ENCODE results near the gene LGALS9.

LGALS9 gene

DNA sequence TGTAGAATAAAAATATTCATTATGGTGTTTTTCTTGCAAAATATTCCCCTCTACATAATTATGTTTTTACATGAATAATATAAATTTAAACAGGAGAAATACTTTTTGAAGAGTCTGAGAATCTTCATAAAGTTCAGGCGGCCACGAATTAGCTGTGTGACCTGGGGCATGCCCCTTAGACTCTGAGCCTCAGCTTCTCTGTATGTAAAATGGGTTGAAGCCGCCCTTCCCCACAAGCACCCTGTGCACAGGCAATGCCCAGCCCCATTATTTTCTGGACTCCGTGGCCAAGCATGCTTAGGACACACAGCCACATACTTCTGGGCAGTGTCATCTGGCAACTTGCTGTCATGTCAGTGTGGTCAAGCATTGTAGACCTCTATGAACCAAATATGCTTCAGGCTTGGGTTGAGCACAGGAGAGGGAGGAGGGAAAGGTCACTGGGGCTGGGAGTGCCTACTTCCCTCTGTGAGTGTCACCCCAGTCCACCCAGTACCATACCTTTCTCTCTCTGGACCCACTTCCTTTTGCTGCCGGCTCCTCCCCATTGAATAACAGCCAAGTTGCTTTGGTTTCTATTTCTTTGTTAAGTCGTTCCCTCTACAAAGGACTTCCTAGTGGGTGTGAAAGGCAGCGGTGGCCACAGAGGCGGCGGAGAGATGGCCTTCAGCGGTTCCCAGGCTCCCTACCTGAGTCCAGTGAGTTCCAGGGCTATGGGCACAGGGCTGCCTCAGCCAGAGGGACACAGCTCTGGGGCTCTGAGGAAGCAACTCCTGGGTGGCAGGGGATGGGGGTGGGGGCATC is at the start of gene LGALS9:
LGALS9 (plus strand) TSS at position 582 of the 804 bp plus-strand sequence; CDS start at position 660, 78 bp downstream.
- no peak for DNase-seq

DNA sequence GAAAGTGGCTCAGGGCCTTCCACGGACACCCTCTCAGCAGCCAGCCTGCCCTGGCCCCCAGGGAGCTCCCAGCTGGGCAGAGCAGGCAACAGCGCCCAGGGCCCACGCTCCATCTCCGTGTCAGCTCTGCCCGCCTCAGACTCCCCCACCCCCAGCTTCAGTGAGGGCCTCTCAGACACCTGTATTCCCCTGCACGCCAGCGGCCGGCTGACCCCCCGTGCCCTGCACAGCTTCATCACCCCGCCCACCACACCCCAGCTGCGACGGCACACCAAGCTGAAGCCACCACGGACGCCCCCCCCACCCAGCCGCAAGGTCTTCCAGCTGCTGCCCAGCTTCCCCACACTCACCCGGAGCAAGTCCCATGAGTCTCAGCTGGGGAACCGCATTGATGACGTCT is 48.3 kb upstream of the LGALS9 start:
- no peak for DNase-seq

DNA sequence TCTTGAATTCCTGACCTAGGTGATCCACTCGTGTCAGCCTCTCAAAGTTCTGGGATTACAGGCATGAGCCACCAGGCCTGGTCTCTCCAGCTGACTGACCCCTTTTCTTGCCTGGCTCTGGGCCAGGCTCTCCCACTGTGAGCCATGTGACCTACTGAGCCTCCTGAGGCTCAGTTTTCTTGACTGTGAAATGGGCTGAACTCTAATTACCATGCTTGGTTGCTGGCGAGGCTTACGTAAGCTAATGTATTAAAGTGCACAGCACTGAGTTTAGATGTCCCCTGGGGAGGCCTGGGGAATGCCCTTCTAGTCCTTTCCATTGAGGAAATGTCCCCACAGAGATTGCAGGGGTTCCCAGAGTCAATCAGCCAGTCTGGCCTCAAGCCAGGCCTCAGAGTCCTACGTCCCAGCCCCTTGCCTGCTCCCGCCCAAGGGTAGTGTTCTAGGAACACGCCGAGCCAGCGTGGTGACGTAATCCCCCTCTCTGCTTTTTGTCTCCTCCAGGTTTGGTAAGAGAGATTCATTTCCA is 45.8 kb upstream of the LGALS9 start:
- DNase-seq = no peak

DNA sequence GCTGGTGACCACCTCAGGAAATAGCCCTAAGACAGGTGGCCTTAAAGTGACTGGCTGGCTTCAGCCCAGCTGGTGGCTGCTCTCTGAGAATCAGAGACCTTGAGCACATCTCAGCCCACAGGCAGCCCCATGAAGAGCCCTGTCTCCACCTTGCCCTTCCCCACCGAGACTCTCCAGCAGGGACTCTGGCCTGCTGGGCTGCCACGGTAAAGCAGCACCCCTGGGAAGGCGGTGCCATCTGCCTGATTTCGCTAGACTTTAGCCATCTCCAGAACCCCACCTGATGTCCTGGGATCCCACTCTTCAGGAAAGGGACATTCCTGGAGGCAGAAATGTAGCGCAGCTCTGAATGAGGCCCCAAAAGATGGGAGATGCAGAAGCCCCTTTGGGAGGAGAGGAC is 45.2 kb upstream of the LGALS9 start:
- DNase-seq = no peak

DNA sequence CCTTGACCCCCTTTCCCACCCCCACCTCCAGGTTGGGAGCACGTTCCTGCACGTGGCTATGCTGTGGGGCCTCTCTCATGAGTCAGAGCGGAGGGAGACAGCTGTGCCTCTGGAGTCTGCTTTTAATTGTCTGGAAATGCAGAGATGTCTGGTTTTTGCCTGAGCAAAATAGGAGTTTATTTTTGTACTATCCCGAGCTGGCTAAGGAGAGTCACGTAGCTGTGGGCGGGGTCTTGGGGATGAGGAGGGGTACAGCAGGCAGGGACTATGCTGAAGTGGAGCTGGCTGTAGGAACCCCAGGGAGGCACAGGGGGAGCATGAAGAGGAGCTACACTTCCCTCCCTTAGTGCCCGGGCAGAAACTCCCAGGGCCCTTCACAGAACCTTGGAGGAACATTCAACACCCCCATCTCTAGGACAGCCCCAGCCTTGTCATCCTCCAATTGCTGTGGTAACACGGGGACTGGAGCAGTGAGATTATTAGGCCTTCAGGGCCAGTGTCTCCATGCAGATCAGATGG is 44.7 kb upstream of the LGALS9 start:
- no peak for DNase-seq

DNA sequence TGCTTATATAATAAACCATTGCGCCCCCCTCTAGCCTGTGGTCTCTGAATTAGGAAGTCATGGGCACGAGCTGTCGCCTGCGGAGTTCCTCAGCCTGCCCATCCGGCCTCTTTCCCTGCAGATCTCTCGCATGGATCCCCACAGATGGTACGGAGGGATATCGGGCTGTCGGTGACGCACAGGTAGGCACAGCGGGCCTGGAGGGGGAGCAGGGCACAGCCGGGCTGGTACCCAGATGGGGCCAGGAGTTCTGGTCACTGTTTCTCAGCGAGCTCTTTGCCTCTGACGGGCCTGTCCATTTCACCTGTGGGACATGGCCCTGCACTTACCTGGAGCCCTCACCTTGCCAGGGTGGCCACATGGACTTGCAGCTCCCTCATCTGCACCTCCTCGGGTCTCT is 42.6 kb upstream of the LGALS9 start:
- DNase-seq = no peak

DNA sequence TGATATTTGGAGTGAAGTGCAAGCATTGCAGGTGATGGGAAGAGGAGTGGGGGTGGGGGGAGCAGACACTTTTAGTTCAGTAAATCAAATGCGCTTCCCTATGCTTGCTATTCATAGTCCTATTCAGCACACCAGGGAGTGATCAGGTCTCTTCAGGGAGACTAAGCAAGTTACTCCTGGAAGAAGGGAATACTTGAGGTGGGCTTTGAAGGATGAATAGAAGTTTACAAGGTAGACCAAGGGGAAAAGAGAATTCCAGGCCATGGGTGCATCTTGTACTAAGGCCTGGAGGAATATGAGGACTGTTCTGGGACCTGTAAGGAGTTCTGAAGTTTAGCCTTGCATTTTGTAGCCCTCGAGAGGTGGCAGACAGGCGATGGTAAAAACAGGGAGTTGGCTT is 40.1 kb upstream of the LGALS9 start:
- DNase-seq = no peak

DNA sequence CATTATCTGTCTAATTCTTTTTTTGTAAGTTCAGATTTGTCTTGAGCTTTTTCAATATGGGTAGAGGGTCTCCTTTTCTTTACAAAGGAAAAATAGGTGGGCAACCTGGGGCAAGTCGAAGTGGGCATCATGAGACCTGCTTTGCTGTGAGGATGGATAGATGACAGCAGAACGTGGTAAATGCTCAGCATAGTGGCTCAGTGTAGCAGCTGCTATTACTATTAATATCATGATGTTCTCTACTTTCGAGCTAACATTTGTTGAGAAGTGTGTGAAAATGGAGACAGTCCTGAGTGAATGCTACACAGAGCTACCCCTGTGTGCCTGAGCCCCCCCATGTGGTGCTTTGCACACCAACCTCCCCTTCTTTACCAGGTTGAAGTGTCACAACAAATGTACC is 39.0 kb upstream of the LGALS9 start:
- no peak for DNase-seq

DNA sequence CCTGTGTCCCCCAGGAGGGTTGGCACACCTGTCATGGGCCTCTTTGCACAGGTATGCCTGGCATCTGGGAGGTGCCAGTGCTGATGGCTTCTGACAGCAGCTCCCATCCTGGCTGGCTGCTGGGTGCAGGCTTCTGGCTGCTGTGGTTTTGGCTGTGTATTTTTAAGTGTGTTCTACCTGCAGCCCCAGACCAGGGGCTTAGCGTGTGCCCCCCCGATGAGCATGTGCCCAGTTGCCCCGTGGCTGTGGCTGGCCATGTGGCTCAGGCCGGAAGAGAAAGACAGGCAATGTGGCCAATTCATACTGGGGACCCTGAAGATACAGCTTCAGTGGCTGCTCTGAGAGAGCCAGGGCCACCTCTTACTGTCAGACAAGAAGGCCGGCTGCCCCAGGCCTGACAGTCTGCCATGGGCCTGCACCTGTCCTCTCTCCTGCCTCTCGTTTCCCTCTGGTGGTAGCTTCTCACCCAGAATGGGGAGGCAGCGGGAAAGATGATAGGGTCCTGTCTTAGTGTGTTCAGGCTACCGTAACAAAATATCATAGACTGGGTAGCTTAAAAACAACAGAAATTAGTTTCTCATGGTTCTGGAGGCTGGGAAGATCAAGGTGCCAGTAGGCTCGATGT is 37.6 kb upstream of the LGALS9 start:
- no peak for DNase-seq

DNA sequence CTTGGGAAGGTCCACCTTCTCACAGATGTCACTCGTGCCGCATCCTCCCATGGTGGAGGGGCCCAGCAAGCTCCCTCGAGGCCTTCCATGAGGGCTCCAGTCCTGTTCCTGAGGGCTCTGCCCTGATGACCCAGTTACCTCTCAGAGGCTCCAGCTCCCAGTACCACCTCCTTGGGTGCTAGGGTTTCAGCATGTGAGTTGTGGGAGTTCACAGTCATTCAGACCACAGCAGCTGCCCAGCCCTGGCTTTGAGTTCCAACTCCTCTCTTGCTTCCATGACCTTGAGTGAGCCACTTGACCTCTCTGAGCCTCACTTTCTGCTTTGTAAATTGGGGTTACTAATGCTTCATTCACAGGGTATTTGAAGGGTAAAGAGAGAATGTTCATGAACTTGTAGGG is 37.1 kb upstream of the LGALS9 start:
- DNase-seq = no peak

DNA sequence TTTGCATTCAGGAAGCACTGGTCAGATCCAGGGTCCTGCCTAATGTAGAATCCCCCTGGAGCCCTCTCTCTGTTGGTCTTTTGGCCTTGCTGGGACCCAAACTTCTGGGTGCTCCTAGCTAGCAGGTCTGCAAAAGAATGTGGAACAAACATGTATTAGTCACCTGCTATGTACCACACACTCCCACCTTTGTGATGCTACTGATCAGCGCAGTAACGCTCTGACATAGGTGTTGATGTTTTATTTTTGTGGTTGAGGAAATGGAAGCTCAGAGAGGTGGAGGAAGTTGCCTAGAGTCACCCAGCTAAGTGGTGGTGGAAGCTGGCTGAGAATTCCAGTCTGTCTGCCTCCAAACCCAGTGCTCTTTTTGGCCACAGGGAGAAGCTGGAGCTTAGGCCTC is 35.8 kb upstream of the LGALS9 start:
- no peak for DNase-seq

DNA sequence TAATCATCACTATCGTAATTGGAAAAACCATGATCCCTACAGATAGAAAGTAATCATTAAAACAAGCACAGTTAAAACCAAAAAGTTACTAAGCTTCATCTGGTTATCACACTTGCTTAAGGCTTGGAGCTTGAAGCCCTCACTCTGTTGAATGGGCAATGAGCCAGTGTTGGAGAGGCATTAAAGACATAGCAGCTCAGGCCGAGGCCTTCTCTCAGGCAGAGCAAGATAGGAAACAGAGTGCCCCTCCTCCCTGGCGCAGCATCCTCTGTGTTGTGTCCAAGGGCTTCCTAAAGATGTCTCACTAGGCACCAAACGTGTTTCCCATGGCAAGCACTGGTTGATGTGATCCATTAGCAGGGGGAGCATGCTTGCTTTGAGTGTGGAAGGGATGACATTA is 34.9 kb upstream of the LGALS9 start:
- DNase-seq = no peak

DNA sequence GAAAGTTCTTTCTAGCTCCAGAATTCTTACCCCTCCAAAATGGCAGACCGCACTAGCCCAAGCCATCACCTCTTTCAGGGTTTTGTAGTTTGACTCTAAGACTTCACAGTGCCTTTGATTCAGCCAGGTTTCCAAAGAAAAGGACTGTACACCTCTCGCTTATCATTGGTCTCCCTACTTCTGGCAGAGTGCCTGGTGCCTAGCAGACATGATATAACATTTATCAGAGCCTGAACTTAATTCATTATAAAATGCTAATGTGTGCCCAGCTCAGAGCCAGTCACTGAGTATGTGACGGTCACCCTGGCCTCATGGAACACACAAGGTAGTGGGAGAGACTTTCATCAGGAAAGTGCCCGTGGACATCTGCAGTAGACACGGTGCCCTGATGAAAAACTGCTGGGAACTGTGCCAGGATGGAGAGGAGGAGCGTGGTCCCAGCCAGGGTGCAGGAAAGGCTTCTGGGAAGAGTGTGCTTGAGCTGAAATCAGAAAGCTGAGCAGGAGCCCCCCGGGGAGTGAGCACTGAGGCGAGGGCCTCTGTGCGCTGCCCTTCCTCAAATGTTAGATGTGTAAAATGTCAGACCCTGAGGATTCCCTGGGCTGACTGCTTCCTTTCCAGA is 34.3 kb upstream of the LGALS9 start:
- DNase-seq = no peak

DNA sequence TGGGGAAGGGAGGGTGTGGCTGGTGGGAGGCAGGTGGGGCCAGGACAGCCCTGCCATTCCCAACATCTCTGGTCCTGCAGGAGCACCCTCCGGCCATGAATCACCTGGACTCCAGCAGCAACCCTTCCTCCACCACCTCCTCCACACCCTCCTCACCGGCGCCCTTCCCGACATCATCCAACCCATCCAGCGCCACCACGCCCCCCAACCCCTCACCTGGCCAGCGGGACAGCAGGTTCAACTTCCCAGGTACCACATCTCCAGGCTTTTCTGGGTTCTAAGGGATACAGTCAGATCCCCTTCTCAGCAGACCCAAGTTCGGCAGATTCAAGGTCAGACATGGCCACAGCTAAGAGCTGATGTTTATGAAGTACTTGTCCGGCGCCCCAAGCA is 33.8 kb upstream of the LGALS9 start:
- no peak for DNase-seq

DNA sequence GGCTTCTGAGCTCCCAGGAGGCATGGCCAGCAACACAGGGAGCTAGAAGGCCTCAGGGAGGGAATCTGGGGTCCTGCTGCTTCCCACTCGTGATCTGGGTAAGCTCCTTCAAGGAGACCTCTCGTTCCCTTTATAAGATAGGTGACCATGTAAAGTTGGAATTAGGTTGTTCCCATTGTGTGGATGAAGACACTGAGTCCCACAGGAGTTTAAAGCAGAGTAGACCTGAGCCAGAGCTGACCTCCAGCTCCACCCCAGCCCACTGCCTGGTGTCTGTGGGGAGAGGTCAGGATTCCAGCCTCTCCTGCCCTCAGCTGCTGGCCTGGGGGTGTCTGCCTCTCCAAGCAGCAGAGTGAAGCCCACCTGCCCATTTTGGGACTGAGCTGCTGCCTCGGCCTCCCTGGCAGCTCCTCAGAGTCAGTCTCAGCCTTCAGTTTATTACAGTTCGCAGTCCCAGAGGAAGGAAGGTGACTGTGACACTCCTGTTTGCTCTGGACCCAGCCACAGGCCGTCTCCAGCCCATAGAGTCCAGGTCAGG is 33.1 kb upstream of the LGALS9 start:
- no peak for DNase-seq

DNA sequence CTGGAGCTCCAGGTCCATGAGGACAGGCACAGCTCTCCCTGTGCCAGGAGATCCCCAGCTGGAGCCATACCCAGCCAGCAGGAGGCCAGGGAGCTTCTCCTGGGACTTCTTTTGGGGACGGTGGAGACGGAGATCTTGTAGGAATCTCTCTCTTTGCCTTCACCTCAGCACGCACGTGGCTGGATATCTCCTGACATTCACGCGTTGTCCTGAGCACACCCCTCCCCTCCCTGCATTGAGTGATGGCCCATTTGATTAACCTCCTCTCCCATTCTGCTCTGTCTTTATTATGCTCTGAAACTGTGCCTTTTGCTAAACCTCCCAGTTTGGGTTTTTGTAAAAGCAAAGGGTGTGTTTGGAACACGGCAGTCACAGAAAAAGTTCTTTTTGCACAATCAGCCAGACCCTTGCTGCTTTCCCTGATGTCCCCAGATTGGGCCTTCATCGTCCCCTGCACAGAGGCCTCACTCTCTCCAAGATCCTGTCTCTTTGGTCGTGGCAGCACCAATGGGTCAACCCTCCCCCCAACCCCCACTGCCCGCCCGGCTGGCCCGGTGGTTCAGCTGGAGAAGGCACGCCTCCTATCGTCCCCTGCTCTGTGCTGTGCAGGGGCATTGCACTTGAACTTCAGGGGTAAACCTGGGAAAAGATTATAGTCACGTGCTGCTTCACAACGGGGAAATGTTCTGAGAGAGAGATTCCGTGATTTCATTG is 32.5 kb upstream of the LGALS9 start:
- DNase-seq = no peak

DNA sequence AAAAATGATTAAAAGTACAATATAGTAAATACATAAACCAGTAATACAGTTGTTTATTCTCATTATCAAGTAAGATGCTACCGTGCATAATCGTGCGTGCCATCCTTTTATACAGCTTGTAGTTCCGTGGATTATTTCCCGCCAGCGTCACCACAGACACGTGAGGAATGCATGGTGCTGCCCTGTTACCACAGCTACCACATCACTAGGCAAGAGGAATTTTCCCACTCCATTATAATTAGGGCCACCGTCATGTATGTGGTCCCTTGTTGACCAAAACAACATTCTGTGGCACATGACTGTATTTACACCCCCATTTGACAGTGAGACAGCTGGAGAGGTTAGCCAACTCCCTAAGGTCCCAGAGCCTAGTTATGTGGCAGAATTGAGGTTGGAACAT is 30.5 kb upstream of the LGALS9 start:
- DNase-seq = no peak

DNA sequence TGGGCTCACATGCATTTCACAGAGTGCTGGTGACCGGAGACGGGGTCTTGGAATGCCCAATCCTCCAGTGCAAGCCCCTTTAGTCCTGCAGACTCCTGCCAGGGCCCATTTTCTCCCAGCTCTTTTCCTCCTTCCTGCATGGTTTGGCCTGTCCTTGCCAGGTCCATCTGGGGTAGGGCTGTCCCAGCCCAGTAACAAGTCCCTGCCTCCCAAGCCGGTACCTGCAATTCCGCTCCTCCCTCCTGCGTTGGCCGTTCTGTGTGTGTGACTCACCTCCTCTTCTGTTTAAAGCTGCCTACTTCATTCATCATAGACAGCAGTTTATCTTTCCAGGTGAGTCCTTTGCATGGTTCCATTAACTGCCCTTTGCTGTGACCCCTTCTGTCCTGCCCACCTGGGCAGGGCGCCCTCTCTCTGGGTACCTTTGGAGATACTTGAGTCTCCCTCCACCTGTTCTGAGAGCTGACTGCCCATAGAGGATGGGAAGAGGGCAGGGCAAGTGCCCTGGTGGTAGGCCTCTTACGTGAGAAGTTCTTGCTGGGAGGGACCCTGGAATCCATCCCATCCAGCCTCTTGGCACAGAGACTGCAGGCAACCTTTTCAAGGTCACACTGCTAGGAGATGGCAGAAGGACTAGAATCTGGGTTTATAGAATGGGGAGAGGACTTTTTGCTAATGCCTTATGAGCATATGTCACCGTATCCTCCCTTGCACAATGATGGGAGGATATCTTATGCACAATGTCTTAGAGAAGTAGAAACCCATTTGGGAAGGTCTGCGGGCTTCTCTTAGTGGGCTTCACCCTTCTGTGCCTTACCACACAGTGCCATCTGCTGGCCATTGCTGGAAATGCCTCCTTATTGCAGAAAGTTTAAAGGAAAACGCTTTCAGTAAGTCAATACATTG is 29.7 kb upstream of the LGALS9 start:
- peak; percentile 44 for DNase-seq

DNA sequence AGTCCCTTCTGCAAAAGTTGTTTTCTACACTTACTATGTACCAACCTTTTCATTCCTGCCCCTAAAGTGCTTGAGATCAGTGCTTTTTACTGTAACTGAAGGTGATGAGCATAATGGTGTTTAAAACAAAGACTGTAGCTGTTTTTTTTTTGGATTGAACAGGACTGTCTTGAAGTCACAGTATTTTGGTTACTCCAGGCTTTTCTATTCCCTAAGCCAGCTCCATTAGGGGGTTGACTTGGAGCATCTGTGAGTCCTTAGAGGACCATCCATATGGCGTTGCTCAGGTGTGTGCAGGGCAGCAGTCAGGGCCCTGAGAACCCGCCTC is 29.0 kb upstream of the LGALS9 start:
- DNase-seq = no peak

DNA sequence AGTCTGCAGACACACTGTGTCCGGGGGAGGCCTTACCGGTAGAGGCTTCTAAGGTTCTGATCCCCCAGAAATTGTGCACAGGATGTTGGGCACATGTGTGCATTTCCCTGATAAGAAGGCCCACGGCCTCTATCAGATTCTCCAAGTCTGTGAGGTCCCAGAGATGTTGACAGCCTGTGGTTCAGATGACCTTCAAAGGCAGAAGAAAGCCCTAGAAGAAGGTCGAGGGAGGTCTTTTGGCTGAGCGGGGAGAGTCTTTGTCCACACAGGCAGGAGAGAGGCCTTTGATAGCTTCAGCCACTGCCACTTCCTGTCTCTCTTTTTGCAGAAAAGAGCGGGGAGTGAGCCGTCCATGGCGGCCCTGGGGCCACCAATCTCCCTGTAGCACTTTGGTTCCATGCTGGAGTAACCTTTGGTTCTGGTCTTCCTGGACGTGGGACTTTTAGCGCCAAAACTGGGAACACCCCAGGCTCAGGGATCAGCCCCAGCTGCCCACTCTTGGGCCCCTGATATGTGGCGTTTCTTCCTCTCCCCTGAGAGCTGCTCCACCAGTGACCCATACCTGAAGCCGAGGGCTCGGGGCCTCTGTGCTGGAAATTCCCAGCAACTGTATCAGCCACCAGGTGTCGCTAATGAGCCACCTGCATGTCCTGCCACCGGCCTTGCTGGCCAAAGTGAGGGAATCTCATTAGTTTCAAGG is 28.1 kb upstream of the LGALS9 start:
- DNase-seq = peak; percentile 20

DNA sequence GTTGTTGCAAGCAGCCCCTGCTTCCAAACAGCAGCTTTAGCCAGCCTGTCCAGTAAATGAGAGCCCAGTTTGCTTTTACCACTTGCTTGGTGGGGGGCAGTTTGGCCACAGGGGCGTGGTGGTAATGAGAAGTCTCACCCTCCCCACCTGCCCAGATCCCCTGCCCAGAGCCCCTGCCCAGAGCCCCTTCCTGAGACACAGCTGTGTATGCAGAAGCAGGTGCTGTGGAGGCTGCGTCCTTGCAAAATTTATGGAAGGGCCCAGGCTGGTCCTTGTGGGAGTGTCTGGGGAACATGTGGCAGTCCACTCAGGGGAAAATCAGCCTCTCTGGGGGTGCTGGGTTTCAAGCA is 27.6 kb upstream of the LGALS9 start:
- no peak for DNase-seq
